AML-193 (cell line): ENCODE data around the gene MPP2.
"Not testable (repeated sequence)": the region's sequence is repeated elsewhere in the genome, so short reads cannot be mapped to it uniquely, and the experiment has no call there.

Source experiments
- DNase-seq, 2 experiments: peaks; one replicate each; lab custom pipeline; 2025; lab: John Stamatoyannopoulos, UW

The MPP2 gene

DNA sequence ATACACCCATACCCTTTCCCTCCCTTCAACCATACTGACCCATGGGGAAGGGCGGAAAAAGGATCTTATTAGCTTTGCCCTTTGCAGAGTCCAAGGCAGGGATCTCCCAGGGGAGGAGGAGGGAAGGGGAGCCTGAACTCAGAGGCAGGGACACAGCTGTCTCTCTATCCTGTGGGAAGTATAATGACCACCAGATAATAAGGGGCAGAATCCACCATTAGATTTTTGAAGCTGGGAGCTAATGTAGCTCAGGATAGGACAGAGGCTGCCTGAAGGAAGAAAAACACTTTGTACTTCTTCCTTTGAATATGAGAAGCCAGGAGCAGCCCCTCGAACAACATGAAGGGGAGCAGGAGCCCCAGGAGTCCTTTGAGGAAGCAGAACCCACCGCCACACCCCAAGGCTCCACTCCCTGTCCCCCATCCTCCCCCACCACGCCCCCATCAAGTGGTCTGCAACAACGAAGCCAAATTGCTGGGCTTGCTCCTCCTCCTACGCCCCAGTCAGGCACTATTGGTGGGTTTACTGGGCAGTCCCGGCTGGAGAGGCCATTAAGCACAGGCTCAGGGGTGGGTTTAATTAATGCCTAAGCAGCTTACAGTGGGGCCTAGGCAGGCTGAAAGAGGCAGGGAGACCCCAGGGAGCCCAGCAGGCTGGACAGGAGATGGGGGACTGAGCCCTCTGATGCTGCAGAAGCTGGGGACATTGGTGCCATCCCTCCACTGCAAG, 5.3 kb downstream of the MPP2 start:
- DNase-seq: no peak

DNA sequence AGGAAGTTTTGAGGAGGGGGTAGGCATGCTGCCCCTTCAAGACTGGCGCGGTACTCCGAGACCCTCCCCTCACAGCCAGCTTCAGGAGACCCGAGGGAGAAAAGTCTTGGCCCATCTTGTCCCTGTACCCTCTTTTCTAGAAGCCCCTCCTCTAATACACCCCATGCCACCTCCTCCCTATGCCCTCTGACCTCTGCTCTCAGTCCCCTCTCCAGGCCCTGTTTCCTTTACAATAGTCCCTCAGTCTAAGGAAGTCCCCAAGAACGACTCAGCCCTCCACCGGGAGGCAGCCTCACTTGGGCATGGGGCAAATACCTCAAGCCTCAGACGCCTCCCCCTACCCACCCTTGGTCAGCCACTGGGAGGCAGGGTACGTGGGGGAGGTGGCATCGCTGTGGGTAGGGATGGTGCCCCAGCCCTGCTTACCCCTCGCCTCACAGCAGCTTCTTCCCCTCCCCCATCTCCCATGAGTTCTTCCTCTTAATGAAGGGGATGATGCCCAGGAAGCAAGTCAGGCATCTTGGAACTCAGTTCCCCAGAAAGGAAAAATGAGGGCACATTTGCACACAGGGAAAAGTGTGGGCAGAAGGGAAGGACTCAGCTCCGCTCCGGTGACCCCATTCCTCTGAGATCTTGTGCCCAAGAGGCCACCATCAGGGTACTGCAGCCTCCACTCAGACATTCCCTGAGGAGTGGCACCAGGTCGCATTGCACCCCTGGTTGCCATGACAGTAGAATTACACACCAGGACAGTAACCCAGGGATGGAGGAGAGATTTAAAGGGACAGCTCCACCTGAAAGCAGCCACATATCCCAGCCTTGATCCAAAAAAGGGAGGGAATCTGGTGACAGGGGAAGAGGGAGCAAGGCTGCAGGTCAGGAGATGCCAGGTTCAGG, 6.2 kb downstream of the MPP2 start:
- no peak for DNase-seq

DNA sequence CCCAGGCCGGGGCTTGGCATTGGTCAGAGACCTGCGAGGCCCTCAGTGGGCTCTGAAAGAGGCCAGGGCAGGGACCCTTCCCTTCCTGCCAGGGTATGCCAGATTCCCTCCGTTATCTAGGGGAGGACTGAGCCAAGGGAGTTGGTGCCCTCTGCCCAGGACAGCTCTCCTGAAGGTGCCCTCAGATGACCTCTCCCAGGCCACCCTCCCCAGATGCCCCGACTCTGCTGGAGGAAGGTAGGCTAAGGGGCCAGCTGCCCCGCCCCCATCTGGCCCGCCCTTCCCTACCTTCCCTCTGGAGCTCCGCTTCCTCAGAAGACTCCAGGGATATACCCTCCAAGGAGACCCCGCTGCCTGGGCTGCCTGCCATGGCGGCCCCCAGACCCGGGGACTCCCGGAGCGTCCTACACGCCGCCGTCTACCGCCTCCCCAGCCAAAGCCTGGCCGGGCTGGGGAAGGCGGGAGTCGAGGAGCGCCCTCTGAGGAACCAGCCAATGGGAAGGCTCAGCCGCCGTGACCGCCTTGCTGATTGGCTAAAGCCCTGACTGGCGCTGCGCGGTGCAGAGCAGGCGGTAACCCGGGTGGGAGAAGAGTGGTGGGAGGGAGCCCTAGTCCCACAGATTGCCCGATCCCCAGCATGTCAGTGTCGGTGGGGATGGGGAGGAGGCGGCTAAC, 7.0 kb downstream of the MPP2 start:
- DNase-seq: peak; percentile 90 to 91

DNA sequence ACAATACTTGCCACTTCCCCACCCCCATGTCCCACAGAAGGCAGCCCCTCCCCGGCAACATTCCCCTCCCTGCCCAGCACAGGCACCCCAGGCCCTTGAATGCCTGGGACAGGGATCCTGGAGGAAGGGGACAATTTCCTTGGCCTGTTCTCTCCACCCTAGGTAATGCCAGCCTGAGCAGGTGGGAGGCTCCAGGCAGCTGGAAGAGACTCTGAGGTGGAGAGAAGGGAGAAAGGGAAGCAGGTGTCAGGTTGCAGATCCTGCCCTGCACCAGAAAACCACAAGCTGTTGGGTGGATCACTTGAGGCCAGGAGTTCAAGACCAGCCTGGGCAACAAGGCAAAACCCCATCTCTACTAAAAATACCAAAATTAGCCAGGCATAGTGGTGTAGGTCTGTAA, 8.9 kb downstream of the MPP2 start:
- DNase-seq: no peak

DNA sequence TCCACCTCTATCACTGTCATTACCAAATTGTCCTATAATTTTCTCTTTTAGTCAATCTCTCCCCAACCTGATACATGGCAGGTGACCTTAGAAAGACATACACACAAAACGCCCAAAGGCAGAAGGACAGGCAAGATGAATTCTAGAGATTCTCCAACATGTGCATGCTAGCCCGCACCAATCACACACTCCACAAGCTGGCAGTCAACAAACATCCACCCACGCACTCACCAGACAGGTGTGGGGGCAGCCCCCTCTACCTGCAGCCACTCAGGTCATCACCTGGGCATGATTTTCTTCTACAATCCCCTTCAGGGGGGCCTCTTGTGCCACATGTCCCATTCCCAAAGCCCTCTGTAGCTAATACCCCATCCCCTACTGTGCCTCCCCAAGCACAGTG, 9.5 kb downstream of the MPP2 start:
- no peak for DNase-seq

DNA sequence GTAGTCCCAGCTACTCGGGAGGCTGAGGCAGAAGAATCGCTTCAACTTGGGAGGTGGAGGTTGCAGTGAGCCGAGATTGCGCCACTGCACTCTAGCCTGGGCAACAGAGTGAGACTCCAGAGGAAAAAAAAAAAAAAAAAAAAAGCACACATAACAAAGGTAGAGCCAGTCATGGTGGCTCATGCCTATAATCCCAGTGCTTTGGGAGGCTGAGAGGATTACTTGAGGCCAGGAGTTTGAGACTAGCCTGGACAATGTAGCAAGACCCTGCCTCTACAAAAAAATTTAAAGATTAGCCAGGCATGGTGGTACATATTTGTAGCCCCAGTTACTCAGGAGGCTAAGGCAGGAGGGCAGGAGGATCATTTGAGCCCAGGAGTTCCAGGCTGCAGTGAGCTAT, 12.8 kb downstream of the MPP2 start:
- not testable (repeated sequence) for DNase-seq

DNA sequence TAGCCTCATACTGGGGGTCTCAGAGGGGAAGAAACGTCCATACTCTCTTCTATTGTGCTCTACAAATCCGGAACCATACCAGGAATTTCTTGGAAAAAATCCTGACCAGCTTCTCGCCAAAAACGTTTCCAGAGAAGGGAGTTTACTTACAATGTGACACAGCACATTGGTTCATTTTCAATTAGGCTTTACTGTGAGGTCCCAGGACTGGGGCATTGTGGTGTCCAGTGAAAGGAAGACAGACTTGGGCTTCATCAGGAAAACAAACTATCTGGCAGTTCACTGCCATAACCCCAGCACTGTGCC, 14.7 kb downstream of the MPP2 start:
- DNase-seq: no peak

DNA sequence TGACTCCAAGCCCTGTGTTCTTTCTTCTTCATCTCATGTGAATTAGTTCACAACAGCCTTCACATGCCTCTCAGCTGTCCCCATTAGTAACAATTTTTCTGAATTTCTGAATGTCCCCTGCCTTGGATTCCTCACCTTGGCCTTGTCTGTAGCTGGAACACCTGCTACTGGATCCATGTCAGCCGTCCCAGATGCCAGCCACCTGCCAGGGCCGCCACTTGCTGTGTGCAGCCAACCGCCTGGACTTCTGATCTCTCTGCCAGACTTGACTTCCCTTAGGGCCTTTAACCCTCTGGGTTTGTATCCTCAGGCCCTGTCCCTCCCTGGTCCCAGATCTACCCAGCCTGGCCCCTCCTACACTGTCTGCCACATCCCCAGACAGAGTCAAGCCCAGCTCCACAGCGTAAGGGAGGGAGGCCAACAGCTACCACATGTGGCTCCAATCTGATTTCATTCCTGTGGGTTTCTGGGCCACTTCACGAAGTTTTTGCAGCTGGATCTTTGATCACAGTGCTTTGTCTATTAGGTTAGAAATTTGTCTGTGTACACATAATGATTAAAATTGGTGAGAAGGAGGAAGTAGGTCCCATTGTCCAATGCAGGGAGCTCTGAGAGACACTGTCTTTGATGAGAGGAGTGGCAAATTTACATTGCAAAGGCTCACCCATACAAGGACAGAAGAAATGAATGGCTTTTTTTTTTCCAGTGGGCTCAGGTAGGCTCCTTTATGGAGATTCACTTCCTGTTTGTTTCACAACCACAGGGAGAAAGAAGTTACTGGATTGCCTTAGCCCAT, 15.3 kb downstream of the MPP2 start:
- DNase-seq: no peak

DNA sequence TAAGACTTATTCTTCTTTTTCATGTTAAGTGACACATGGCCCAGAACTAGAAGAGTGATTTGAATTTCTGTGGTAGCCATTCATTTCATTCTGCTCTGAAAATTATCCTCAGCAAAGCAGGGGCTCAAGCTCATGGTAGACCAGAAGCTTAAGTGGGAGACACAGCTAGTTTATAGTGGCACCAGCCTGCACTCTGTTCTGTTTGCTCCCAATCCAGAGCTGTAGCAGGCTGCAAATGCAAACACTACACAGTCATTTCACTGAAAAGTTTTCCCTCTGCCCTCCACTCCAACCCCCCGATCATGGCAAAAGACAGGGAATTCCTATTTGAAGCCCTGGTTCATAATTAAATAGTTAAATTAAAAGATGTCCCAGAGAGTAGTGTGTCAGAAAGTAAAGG, 17.1 kb downstream of the MPP2 start:
- no peak for DNase-seq

DNA sequence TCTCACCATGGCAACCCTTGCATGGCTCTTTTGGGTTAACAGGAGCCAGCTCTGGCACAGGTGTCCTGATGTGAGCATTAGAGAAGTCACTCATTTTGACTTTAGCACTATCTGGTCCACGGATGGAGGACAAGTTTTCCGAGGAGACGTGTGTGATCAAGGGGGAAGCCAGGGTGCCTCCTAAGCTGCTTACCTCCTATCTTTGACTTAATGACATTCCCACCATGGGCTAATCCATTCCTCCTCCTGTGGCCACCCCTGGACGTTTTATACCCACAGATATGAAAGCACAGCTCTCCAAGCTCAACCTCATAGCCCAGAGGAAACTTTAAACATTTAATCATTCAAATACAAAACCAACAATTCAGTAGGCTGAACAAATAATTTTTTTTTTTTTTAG, 18.8 kb downstream of the MPP2 start:
- DNase-seq: no peak

DNA sequence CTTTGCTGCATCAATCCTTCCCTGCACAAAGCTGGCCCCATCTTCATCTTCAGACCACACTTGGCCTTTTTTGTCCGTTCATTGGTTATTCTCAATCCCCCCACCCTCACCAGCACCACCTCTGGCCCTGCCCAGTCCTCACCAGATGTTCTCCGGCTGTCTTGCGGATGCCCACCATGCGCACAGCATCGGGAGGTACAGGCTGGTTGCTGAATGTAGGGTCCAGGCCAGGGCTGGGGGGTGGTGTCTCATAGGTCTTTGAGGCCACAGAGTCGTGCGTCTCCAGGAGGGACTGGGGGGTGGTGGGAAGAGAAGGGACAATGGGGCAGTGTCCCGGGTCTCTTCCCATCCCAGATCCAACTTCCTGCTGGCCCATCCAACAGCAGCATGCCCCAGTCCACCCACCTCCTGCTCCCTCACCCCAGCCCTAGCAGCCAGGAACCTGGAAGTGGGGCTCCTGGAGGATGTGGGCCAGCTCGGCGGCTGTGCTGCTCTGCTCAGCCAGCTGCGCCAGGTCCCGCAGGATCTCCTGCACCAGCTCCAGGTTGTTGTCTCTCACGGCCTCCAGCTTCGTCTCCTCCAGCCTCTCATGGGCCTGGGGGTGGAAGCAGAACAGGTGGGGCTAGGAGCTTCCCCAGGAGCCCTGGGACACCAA, 24.4 kb downstream of the MPP2 start:
- no peak for DNase-seq

DNA sequence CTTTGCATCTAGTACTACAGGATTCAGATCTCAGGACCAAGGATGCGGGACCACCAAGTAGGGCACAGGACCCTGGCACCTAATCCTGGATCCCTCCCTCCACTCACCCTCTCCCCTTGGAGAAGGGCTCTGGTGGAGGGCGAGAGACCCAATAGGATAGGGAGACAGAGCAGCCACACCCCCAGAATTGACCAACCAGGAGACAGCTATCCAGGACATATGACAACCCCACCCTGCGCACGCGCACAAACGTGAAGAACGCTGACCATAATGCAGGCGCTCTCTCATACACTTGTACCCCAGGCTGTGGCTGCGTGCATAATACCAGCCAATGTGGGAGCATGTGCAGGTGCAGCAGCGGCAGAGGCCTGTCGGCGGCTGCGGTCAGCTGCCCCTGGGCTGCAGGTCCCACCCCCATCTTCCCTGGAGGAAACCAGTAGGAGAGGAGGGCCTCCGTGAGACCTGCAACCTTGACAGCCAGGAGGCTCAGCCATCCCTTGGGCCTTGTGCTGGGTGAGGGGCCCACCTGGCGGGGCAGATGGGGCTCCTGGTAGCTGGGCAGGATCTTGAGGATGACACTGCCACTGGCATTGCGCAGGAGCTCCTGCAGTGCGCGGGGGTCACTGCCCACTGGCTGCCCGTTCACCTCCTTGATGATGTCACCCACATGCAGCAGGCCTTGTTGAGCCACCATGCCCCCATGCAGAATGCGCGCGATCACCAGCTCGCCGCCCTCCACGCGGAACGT, 25.4 kb downstream of the MPP2 start:
- no peak for DNase-seq

DNA sequence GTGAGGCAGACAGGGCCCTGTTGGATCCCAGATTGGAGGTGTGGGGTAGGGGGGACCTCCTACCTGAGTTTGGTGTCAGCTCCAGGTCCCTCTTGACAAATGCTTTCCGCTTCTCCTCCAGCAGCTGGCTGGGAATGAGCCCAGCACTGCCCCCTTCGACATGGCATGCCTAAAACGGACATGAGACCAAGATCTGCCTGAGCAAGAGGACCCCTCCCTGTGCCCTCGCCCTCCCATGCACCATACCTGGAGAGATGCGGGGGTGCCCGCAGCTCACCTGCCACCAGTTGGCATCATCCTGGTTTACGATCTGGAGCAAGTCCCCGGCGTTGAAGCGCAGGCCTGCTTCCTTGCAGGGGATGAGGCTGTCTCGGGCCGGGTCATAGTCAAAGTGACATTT, 26.2 kb downstream of the MPP2 start:
- no peak for DNase-seq

DNA sequence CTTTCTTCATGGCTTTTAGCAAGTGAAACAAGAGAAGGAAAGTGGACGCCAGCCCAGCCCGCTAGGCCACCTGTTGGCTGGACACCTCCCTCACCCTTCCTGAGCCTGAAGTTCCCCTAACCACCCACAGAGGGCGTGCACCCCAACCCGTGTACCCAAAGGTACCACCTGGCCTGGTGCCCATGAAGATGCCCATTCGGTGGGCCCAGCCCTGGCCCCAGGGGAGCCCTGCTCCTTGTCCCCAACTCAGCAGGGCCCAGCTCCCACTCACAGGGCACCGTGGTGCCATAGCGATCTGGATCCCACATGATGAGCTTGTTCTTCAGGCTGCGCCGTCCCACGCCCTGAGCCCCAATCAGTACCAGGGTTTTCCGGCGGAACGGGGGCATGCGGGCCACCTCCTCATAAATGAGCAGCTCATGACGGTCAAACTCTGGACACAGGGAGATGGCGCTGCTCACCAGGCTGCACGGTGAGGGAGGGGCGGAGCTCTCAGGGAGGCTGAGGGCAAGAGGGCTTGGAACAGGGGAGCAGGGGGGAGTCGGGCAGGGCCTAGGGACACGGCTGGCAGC, 26.8 kb downstream of the MPP2 start:
- peak; percentile 15 to 18 for DNase-seq

DNA sequence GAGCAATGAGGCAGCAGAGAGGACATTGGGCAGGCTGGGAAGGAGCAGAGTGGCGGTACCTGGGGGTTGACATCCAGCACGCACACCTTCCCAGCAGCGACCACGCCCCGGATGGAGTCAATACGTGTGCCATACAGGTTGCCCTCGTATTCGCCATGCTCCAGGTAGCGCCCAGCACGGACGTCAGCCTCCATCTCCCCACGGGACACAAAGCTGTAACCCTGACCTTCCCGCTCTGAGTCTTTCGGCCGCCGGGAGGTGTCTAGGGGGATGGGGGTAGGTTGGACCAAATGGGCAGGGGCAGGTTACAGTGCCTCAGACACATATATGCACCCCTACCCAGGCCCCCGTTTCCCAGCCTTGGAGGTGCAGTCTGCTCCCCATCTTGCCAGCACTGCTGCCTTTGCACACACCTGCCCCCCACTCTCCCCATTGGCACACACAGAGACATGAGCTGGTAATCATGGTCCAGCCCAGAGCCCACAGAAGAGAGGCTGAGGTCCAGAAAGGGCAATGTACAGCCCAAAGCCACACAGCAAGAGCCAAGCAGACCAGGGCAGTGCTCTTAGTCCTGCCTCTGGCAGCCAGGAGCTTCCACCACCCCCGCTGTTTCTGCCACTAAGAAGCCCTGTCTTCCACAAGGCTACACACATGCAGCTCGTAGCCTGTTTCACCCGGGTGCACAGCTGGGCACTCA, 27.5 kb downstream of the MPP2 start:
- DNase-seq: no peak

DNA sequence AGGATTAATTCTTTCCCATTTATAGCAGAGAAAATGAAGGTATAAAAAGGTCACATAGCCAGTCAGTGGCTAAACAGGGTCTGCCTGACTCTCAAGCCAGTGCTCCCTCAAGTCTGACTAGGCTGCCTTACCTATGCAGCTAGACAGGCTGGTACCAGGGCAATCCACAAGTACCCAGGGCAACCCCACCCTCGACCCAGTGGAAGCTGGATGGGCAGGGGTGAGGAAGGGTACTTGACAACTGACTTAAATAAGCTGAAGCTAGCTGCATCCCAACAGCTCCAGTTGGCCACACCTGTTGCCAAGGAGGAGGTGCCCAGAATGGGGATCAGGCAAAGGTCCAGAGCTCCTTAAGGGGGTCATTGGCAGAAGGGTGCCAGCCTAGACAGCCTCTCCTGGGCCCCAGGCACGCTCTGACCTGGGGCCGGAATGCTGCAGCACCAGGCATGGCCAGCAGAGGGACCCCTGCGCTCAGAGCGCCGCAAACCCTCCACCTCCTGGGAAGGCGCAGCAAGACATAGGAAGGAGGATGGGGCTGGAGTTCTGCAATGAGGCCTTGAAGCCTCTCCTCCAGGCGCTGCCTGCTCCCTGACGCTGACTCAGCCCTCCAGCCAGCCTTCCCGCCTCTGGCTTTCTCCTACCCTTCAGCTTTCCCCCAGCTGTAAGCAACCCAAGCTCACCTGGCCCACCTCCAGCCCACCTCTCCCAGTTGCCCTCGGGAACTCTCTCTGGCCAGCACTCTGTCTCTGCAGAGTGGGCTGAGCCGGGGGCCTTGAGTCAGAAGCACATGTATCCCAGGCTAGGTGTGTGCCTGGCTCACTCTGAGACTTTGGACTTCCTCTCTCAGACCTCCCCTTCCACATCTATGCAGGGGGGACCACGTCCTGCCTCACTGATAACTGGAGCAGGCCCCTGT, 28.8 kb downstream of the MPP2 start:
- DNase-seq: peak; percentile 59 to 75

DNA sequence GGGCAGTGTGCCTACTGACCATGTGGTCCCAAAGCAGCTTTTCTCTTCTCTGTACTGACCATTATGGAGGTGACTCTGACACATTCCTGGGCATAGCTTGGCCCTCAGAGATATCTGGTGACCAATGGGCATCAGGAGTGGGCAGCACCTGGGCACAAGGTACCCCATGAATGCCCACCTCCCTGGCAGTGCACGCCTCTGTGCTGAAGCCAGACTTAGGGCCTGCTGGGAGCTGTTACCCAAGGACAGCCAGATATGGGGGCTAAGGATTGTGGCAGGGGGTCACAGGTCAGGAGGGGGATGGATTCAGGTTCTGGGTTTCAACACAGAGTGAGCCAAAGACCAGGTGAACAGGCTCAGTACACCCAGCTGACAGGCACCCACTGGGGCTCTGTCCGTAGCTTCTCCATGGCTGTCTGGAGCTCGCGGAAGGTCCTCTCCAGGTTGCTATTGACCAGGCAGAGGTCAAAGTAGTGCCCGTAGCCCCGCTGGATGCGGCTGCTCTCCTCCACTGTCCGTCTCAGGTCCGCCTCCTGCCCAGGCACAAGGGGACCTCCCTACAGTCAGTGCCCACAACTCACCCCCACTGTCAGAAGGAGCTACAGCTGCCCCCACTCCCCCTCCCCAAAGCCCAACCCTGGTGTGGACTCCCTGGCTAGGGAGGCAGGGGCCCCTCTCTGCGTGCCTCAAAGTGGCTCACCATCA, 29.7 kb downstream of the MPP2 start:
- DNase-seq: no peak

DNA sequence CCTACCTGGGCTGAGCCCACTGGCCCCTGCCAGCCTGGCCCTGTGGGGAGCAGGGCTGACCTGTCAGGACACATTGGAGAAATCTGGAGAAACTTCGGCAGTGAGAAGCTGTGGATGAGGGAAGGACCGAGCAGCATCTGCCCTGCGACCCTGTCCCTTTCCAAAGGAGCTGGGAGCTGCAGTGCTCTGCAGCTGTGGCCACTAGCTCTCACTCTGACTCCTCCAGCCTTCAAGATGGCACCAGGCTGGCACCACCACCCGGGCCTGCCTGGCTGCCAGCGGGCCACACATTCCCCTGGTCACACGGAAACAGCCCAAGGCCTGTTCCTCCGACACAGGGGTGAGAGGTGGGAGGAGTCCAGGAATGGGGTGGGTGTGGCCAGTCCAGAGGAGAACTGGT, 30.3 kb downstream of the MPP2 start:
- no peak for DNase-seq
